Naive thymus-derived CD4-positive, alpha-beta T cell (primary cell): ENCODE measurements around the gene NTF4. TPM values are rescaled to one million over a fixed set of nuclear protein-coding genes. Genes with fewer than 3 reads are reported as not detected.
A peak's percentile ranks its signal among the peaks of the same experiment; 100 is the strongest.

ENCODE experiments used
- ATAC-seq: fragments of 150-1000 bp; cut with Tn5 transposase; 2 replicates; pipeline ENCODE4 v1.10.0; 2021; ENCODE audit warnings: mild to moderate bottlenecking, moderate library complexity
- CTCF ChIA-PET: fragments of 350-600 bp; sonication (Branson Sonifier 250); formaldehyde crosslinking; loops from one replicate; lab custom pipeline; 2021; ENCODE audit warnings: antibody characterized with exemption; lab: Charles Lee
- POLR2A ChIA-PET: fragments of 350-600 bp; sonication (Branson Sonifier 250); formaldehyde crosslinking; loops from one replicate; lab custom pipeline; 2021; ENCODE audit warnings: antibody characterized with exemption, inconsistent platforms; lab: Charles Lee
- DNase-seq, 9 donors: peaks; one replicate each; pipeline versions ENCODE4 v3.0.0 to v3.0.0-alpha.2; 2020 to 2022; ENCODE audit warnings: mixed read lengths in 1 of 9
- H3K27ac ChIP-seq: one replicate; pipeline ENCODE4 v1.7.0; 2013; ENCODE audit warnings: mild to moderate bottlenecking, low read depth, low read length, moderate library complexity
- H3K27me3 ChIP-seq, 2 donors: one replicate each; pipeline ENCODE4 v1.7.0; 2013; ENCODE audit warnings: low read length in 2 of 2, mild to moderate bottlenecking in 2 of 2, moderate library complexity in 2 of 2; ENCODE audit not compliant: control insufficient read depth in 2 of 2, insufficient read depth in 2 of 2
- H3K36me3 ChIP-seq, 3 experiments: 1 replicate in 2 of 3; 2 replicates in 1 of 3; pipeline ENCODE4 v1.7.0; 2013; ENCODE audit warnings: low read length in 3 of 3, mild to moderate bottlenecking in 3 of 3, moderate library complexity in 1 of 3; ENCODE audit not compliant: insufficient read depth in 3 of 3, control insufficient read depth in 2 of 3
- H3K4me1 ChIP-seq, 2 donors: one replicate each; pipeline ENCODE4 v1.7.0; 2013; ENCODE audit warnings: low read length in 2 of 2, mild to moderate bottlenecking in 2 of 2, moderate library complexity in 1 of 2; ENCODE audit not compliant: control insufficient read depth in 2 of 2, insufficient read depth in 2 of 2
- H3K4me3 ChIP-seq: 2 replicates; pipeline ENCODE4 v1.7.0; 2013; ENCODE audit warnings: mild to moderate bottlenecking, low read length
- H3K9me3 ChIP-seq, 3 experiments: 1 replicate in 2 of 3; 2 replicates in 1 of 3; pipeline ENCODE4 v1.7.0; 2013; ENCODE audit warnings: low read length in 3 of 3; ENCODE audit not compliant: control insufficient read depth in 2 of 3
- H3K27ac Mint-ChIP-seq, 9 donors: one replicate each; pipeline ENCODE4 v1.8.0; 2020 to 2022; ENCODE audit warnings: mixed read lengths in 9 of 9, mild to moderate bottlenecking in 8 of 9, moderate library complexity in 5 of 9, inconsistent platforms in 2 of 9
- H3K27me3 Mint-ChIP-seq, 5 donors: one replicate each; pipeline ENCODE4 v1.8.0; 2021 to 2022; ENCODE audit warnings: mixed read lengths in 5 of 5, mild to moderate bottlenecking in 1 of 5
- H3K36me3 Mint-ChIP-seq, 5 donors: one replicate each; pipeline ENCODE4 v1.8.0; 2020 to 2022; ENCODE audit warnings: mixed read lengths in 5 of 5, mild to moderate bottlenecking in 3 of 5, inconsistent platforms in 1 of 5
- H3K4me1 Mint-ChIP-seq, 7 donors: one replicate each; pipeline ENCODE4 v1.8.0; 2020 to 2022; ENCODE audit warnings: mixed read lengths in 7 of 7, mild to moderate bottlenecking in 3 of 7, inconsistent platforms in 1 of 7
- H3K4me3 Mint-ChIP-seq, 10 donors: one replicate each; pipeline ENCODE4 v1.8.0; 2020 to 2022; ENCODE audit warnings: mild to moderate bottlenecking in 10 of 10, mixed read lengths in 10 of 10, moderate library complexity in 6 of 10, inconsistent platforms in 2 of 10
- H3K9me3 Mint-ChIP-seq, 11 donors: one replicate each; pipeline ENCODE4 v1.8.0; 2020 to 2022; ENCODE audit warnings: mixed read lengths in 11 of 11, mild to moderate bottlenecking in 4 of 11, inconsistent platforms in 1 of 11, moderate library complexity in 1 of 11
- intact Hi-C, 2 donors: fragments of 100-400 bp; cut with micrococcal nuclease; formaldehyde crosslinking; loops; one replicate each; pipeline ENCODE4 v1.15.1; 2023
- polyA plus RNA-seq, 2 donors: library from polyadenylated mRNA; unstranded; fragments of 300-500 nt; fragmentation: Illumina TruSeq; gene quantifications; one replicate each; pipeline ENCODE4 v1.2.3, GENCODE V29; 2021
- total RNA-seq, 6 experiments: library from RNA in 5 of 6; stranded (reverse) in 5 of 6; gene quantifications; 1 replicate in 5 of 6; 2 replicates in 1 of 6; pipeline ENCODE4 v1.2.3 and lab custom pipeline; 2021 to 2026

The NTF4 gene
- total and polyA plus RNA-seq, 7 experiments from 2014 or later = not detected

GRCh38 chr19:49109051-49109450 is 44.4 kb upstream of the NTF4 start:
- CTCF ChIA-PET = interaction anchor here (0.9 to 1.0 kb wide), 2 partner anchors 8 to 12 kb away, joined by 3 read pairs; no protein-coding TSS in a partner anchor
- Mint-ChIP-seq H3K27me3 (no peaks in the 10 kb centered on the region), H3K27ac (peak overlapping the region in 3 of 9 donors; percentile 10 to 40 (median 34))

DNA sequence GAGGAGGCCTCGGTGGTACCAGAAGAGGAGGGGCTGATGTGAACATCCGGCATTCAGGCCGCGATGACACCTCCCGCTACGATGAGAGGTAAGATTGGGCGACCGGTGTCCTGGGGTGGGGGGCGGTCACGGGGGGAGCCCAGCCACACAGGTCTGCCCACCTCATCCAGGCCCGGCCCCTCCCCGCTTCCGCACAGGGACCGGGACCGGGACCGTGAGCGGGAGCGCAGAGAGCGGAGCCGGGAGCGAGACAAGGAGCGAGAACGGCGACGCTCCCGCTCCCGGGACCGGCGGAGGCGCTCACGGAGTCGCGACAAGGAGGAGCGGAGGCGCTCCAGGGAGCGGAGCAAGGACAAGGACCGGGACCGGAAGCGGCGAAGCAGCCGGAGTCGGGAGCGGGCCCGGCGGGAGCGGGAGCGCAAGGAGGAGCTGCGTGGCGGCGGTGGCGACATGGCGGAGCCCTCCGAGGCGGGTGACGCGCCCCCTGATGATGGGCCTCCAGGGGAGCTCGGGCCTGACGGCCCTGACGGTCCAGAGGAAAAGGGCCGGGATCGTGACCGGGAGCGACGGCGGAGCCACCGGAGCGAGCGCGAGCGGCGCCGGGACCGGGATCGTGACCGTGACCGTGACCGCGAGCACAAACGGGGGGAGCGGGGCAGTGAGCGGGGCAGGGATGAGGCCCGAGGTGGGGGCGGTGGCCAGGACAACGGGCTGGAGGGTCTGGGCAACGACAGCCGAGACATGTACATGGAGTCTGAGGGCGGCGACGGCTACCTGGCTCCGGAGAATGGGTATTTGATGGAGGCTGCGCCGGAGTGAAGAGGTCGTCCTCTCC is 43.2 kb upstream of the NTF4 start:
- H3K4me3 ChIP-seq = no peak overlapping the region
- intact Hi-C loops = loop anchor here in 1 of 2 donors (2.0 kb wide), 1 partner anchor 23 kb away; the partner anchor contains the start of gene SNRNP70
- Mint-ChIP-seq H3K4me3 (no peak overlapping the region), H3K27ac (no peak overlapping the region), H3K27me3 (no peaks in the 10 kb centered on the region), H3K9me3 (peaks cover 0 to 2% (median 0%) of the 10 kb centered on the region in 11 donors), H3K36me3 (peaks cover 5 to 28% (median 16%) of the 10 kb centered on the region in 5 donors), H3K4me1 (peaks cover 3 to 17% (median 10%) of the 10 kb centered on the region in 7 donors)
- POLR2A ChIA-PET = no interaction called here
- H3K27me3 ChIP-seq = no peaks in the 10 kb centered on the region
- no peaks in the 10 kb centered on the region for H3K4me1 ChIP-seq
- CTCF ChIA-PET = interaction anchor here (0.6 kb wide), 2 partner anchors 28 to 415 kb away, joined by 3 to 4 read pairs; no protein-coding TSS in a partner anchor
- H3K27ac ChIP-seq = no peak overlapping the region
- H3K36me3 ChIP-seq = peaks cover 0 to 64% (median 15%) of the 10 kb centered on the region in 3 experiments
- DNase-seq = no peak
- H3K9me3 ChIP-seq = no peaks in the 10 kb centered on the region
- no peak for ATAC-seq

More at GRCh38 chr19:49109051-49109450, 44.4 kb upstream of the NTF4 start:
- no peak for ATAC-seq
- Mint-ChIP-seq H3K9me3 (peaks cover 0 to 2% (median 0%) of the 10 kb centered on the region in 11 donors), H3K4me3 (peak overlapping the region in 1 of 10 donors; percentile 46), H3K4me1 (peaks cover 9 to 29% (median 18%) of the 10 kb centered on the region in 7 donors), H3K36me3 (peaks cover 5 to 28% (median 16%) of the 10 kb centered on the region in 5 donors)
- peaks cover 0 to 52% (median 15%) of the 10 kb centered on the region in 3 experiments for H3K36me3 ChIP-seq
- no peak overlapping the region for H3K27ac ChIP-seq
- H3K4me3 ChIP-seq = no peak overlapping the region
- intact Hi-C loops = no loop called here
- POLR2A ChIA-PET = no interaction called here
- H3K27me3 ChIP-seq = no peaks in the 10 kb centered on the region
- peaks cover 4 to 5% of the 10 kb centered on the region in 2 donors for H3K4me1 ChIP-seq
- H3K9me3 ChIP-seq = no peaks in the 10 kb centered on the region
- no peak for DNase-seq

DNA sequence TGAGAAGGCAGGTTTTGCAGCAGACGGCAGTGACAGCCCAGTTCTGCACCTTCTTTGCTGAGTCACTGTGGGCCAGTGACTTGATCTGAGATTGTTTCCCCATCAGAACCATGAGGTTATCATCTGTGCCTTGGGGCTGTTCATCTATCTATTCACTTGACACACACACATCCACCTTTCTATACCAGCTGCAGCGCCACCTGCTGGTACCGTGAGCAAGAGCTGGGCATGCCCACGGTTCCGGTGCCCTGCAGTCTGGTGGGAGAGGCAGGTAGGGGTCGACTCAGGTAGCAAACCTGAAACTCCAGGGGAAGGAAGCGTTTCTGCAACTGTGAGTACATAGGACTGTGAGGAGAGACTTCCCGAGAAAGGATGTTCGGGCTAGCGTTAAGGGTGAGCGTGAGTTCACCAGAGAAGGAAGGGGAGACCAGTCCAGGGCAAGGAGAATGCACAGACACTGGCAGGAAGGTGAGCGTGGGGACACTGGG is 42.1 kb upstream of the NTF4 start:
- no peaks in the 10 kb centered on the region for H3K4me1 ChIP-seq
- Mint-ChIP-seq H3K27ac (peak overlapping the region in 4 of 9 donors; percentile 26 to 72 (median 52)), H3K27me3 (no peaks in the 10 kb centered on the region), H3K36me3 (peaks cover 5 to 31% (median 16%) of the 10 kb centered on the region in 5 donors), H3K4me1 (peaks cover 3 to 14% (median 8%) of the 10 kb centered on the region in 7 donors), H3K9me3 (peaks cover 0 to 2% (median 0%) of the 10 kb centered on the region in 11 donors), H3K4me3 (no peak overlapping the region)
- intact Hi-C loops = loop anchor here in 1 of 2 donors (1.0 to 2.0 kb wide), 2 partner anchors 9 to 22 kb away; partner anchors contain the start of gene SNRNP70
- H3K27me3 ChIP-seq = no peaks in the 10 kb centered on the region
- H3K4me3 ChIP-seq = no peak overlapping the region
- ATAC-seq (peak; percentile 85), DNase-seq (peak; percentile 38 to 67 (median 57))
- no peaks in the 10 kb centered on the region for H3K9me3 ChIP-seq
- H3K36me3 ChIP-seq = peaks cover 6 to 75% (median 15%) of the 10 kb centered on the region in 3 experiments
- H3K27ac ChIP-seq = no peak overlapping the region
- CTCF ChIA-PET = interaction anchor here (0.9 to 2.1 kb wide), 4 partner anchors 7 to 13 kb away, joined by 3 to 6 read pairs (median 4); partner anchors contain the start of genes LIN7B and PPFIA3
- POLR2A ChIA-PET = interaction anchor here (1.0 to 1.2 kb wide), 2 partner anchors 9 to 11 kb away, joined by 4 read pairs; no protein-coding TSS in a partner anchor

GRCh38 chr19:49104229-49104864 is 39.7 kb upstream of the NTF4 start:
- Histone ChIP-seq H3K36me3 (peaks cover 12 to 98% (median 23%) of the 10 kb centered on the region in 3 experiments), H3K27ac (no peak overlapping the region), H3K4me3 (no peak overlapping the region), H3K9me3 (no peaks in the 10 kb centered on the region), H3K27me3 (no peaks in the 10 kb centered on the region), H3K4me1 (no peaks in the 10 kb centered on the region)
- DNase-seq (no peak), ATAC-seq (no peak)
- Mint-ChIP-seq H3K4me3 (no peak overlapping the region), H3K4me1 (peaks cover 0 to 20% (median 8%) of the 10 kb centered on the region in 7 donors), H3K27me3 (no peaks in the 10 kb centered on the region), H3K36me3 (peaks cover 11 to 42% (median 22%) of the 10 kb centered on the region in 5 donors), H3K27ac (peak overlapping the region in 2 of 9 donors; percentile 40 to 55), H3K9me3 (peaks cover 0 to 2% (median 0%) of the 10 kb centered on the region in 11 donors)
- ChIA-PET CTCF (interaction anchor here (1.2 kb wide), 1 partner anchor 309 kb away, joined by 5 read pairs; no protein-coding TSS in a partner anchor), POLR2A (interaction anchor here (0.8 kb wide), 1 partner anchor 26 kb away, joined by 3 read pairs; no protein-coding TSS in a partner anchor)
- intact Hi-C loops = no loop called here

GRCh38 chr19:49103331-49104085 is 38.9 kb upstream of the NTF4 start:
- intact Hi-C loops = no loop called here
- Mint-ChIP-seq H3K9me3 (peaks cover 0 to 2% (median 0%) of the 10 kb centered on the region in 11 donors), H3K4me1 (peaks cover 0 to 20% (median 8%) of the 10 kb centered on the region in 7 donors), H3K27me3 (no peaks in the 10 kb centered on the region), H3K27ac (no peak overlapping the region), H3K4me3 (no peak overlapping the region), H3K36me3 (peaks cover 14 to 37% (median 23%) of the 10 kb centered on the region in 5 donors)
- Histone ChIP-seq H3K4me3 (no peak overlapping the region), H3K27ac (no peak overlapping the region), H3K36me3 (peaks cover 19 to 98% (median 30%) of the 10 kb centered on the region in 3 experiments), H3K27me3 (no peaks in the 10 kb centered on the region), H3K9me3 (no peaks in the 10 kb centered on the region), H3K4me1 (no peaks in the 10 kb centered on the region)
- no peak for ATAC-seq
- ChIA-PET POLR2A (no interaction called here), CTCF (no interaction called here)
- no peak for DNase-seq
